Trophoblast cell (in vitro differentiated cells and primary cell): Measurements from ENCODE around the gene ELOVL5.
A peak's percentile ranks its signal among the peaks of the same experiment; 100 is the strongest.

Experiments used
- DNase-seq, 2 donors: peaks; one replicate each; pipeline ENCODE4 v3.0.0-alpha.2; 2016
- H2AFZ ChIP-seq: 2 replicates; pipeline ENCODE4 v1.6.1; 2013; ENCODE audit warnings: low read length, moderate library complexity, mild to moderate bottlenecking; ENCODE audit not compliant: insufficient read depth, poor library complexity
- H2AK5ac ChIP-seq: 2 replicates; pipeline ENCODE4 v1.6.1; 2013; ENCODE audit warnings: mild to moderate bottlenecking, low read length
- H2BK120ac ChIP-seq: 2 replicates; pipeline ENCODE4 v1.6.1; 2013; ENCODE audit warnings: low read length, mild to moderate bottlenecking, moderate library complexity; ENCODE audit not compliant: insufficient read depth, poor library complexity
- H2BK12ac ChIP-seq: 2 replicates; pipeline ENCODE4 v1.6.1; 2013; ENCODE audit warnings: mild to moderate bottlenecking, low read length, moderate library complexity
- H2BK5ac ChIP-seq: 2 replicates; pipeline ENCODE4 v1.6.1; 2013; ENCODE audit warnings: low read length, low read depth, moderate library complexity, mild to moderate bottlenecking; ENCODE audit not compliant: poor library complexity
- H3K14ac ChIP-seq: 2 replicates; pipeline ENCODE4 v1.6.1; 2013; ENCODE audit warnings: mild to moderate bottlenecking, low read length
- H3K18ac ChIP-seq: 2 replicates; pipeline ENCODE4 v1.6.1; 2013; ENCODE audit warnings: mild to moderate bottlenecking, low read length
- H3K23ac ChIP-seq: 2 replicates; pipeline ENCODE4 v1.6.1; 2013; ENCODE audit warnings: low read length
- H3K27ac ChIP-seq: 2 replicates; pipeline ENCODE4 v1.5.1; 2013; ENCODE audit warnings: low read depth, mild to moderate bottlenecking, inconsistent platforms, low read length, moderate library complexity
- H3K27me3 ChIP-seq: 2 replicates; pipeline ENCODE4 v1.6.1; 2013; ENCODE audit warnings: inconsistent platforms, mild to moderate bottlenecking, low read length, moderate library complexity; ENCODE audit not compliant: insufficient read depth
- H3K36me3 ChIP-seq, 2 experiments: 1 replicate in 1 of 2; 2 replicates in 1 of 2; pipeline ENCODE4 v1.6.1; 2013; ENCODE audit warnings: low read length in 2 of 2, mild to moderate bottlenecking in 2 of 2, moderate library complexity in 1 of 2; ENCODE audit not compliant: insufficient read depth in 2 of 2, control insufficient read depth in 1 of 2
- H3K4ac ChIP-seq: 2 replicates; pipeline ENCODE4 v1.6.1; 2013; ENCODE audit warnings: low read depth, mild to moderate bottlenecking, low read length, moderate library complexity
- H3K4me1 ChIP-seq, 2 experiments: 1 replicate in 1 of 2; 2 replicates in 1 of 2; pipeline ENCODE4 v1.6.1; 2013; ENCODE audit warnings: low read length in 2 of 2, mild to moderate bottlenecking in 2 of 2, moderate library complexity in 1 of 2; ENCODE audit not compliant: insufficient read depth in 2 of 2, control insufficient read depth in 1 of 2
- H3K4me2 ChIP-seq: 2 replicates; pipeline ENCODE4 v1.6.1; 2013; ENCODE audit warnings: inconsistent platforms, mild to moderate bottlenecking, low read length, moderate library complexity
- H3K4me3 ChIP-seq: 2 replicates; pipeline ENCODE4 v1.5.1; 2013; ENCODE audit warnings: mild to moderate bottlenecking, low read depth, low read length, inconsistent platforms
- H3K79me1 ChIP-seq: one replicate; pipeline ENCODE4 v1.6.1; 2013; ENCODE audit warnings: low read length
- H3K79me2 ChIP-seq: 2 replicates; pipeline ENCODE4 v1.6.1; 2013; ENCODE audit warnings: low read length, mild to moderate bottlenecking; ENCODE audit not compliant: control insufficient read depth, insufficient read depth, poor library complexity
- H3K9ac ChIP-seq: 2 replicates; pipeline ENCODE4 v1.6.1; 2013; ENCODE audit warnings: mild to moderate bottlenecking, low read length
- H3K9me3 ChIP-seq: 2 replicates; pipeline ENCODE4 v1.6.1; 2013; ENCODE audit warnings: low read depth, mild to moderate bottlenecking, control low read depth, inconsistent platforms, low read length; ENCODE audit not compliant: insufficient read depth
- H4K12ac ChIP-seq: 2 replicates; pipeline ENCODE4 v1.6.1; 2013; ENCODE audit warnings: low read depth, mild to moderate bottlenecking, low read length, moderate library complexity
- H4K8ac ChIP-seq: 2 replicates; pipeline ENCODE4 v1.6.1; 2013; ENCODE audit warnings: low read depth, mild to moderate bottlenecking, low read length, moderate library complexity
- H4K91ac ChIP-seq: one replicate; pipeline ENCODE4 v1.6.1; 2013; ENCODE audit warnings: low read depth, mild to moderate bottlenecking, low read length, moderate library complexity
- WGBS: extraction: QIAGEN DNeasy Blood & Tissue Kit; methylation state at CpG from one replicate; pipeline ENCODE4 v1.1.7; 2013; ENCODE audit warnings: missing lambda C conversion rate; ENCODE audit not compliant: insufficient read length, insufficient coverage; ENCODE audit errors: extremely low coverage; 5-methylcytosine and 5-hydroxymethylcytosine counted together

The ELOVL5 gene

GRCh38 chr6:53342217-53342616 is 6.5 kb downstream of the ELOVL5 start:
- H3K79me1 ChIP-seq: no peaks in the 10 kb centered on the region
- H3K14ac ChIP-seq: no peak overlapping the region
- H4K12ac ChIP-seq: no peak overlapping the region
- H4K8ac ChIP-seq: no peak overlapping the region
- no peaks in the 10 kb centered on the region for H3K9me3 ChIP-seq
- no peak overlapping the region for H3K27ac ChIP-seq
- H4K91ac ChIP-seq: no peak overlapping the region
- H2BK5ac ChIP-seq: no peak overlapping the region
- no peak for DNase-seq
- H2BK120ac ChIP-seq: no peak overlapping the region
- H3K79me2 ChIP-seq: peaks cover 7% of the 10 kb centered on the region
- H3K4me2 ChIP-seq: no peak overlapping the region
- no peak overlapping the region for H2AK5ac ChIP-seq
- H3K4me1 ChIP-seq: peaks cover 0 to 1% of the 10 kb centered on the region in 2 experiments
- H2BK12ac ChIP-seq: no peak overlapping the region
- no peak overlapping the region for H2AFZ ChIP-seq
- no CpG with 5 or more reads among the region's 2 CpGs for WGBS
- H3K4ac ChIP-seq: peak overlapping the region; percentile 49
- no peak overlapping the region for H3K18ac ChIP-seq
- H3K36me3 ChIP-seq: peaks cover 0 to 3% of the 10 kb centered on the region in 2 experiments
- H3K4me3 ChIP-seq: no peak overlapping the region
- H3K27me3 ChIP-seq: no peaks in the 10 kb centered on the region
- no peak overlapping the region for H3K23ac ChIP-seq
- H3K9ac ChIP-seq: no peak overlapping the region

- Histone ChIP-seq H3K18ac (no peak overlapping the region), H2BK120ac (no peak overlapping the region), H4K91ac (no peak overlapping the region), H3K36me3 (peaks cover 0 to 5% of the 10 kb centered on the region in 2 experiments), H2AFZ (no peak overlapping the region), H3K27ac (no peak overlapping the region), H3K4me1 (peaks cover 3% of the 10 kb centered on the region in 2 experiments), H3K4ac (no peak overlapping the region), H4K12ac (no peak overlapping the region), H2AK5ac (no peak overlapping the region), H3K9ac (no peak overlapping the region), H3K27me3 (no peaks in the 10 kb centered on the region), H3K79me1 (no peaks in the 10 kb centered on the region), H3K23ac (no peak overlapping the region), H2BK5ac (no peak overlapping the region), H4K8ac (no peak overlapping the region), H3K9me3 (no peaks in the 10 kb centered on the region), H3K4me2 (no peak overlapping the region), H3K14ac (no peak overlapping the region), H2BK12ac (no peak overlapping the region), H3K4me3 (no peak overlapping the region), H3K79me2 (peaks cover 7% of the 10 kb centered on the region)
- no CpG with 5 or more reads among the region's 2 CpGs for whole genome bisulfite sequencing
- DNase-seq: no peak
These were observed 8.2 kb downstream of the ELOVL5 start for GRCh38 chr6:53340536-53340935.

- H3K27ac ChIP-seq: no peak overlapping the region
- no peak overlapping the region for H2AFZ ChIP-seq
- no peak overlapping the region for H2BK12ac ChIP-seq
- no peaks in the 10 kb centered on the region for H3K79me1 ChIP-seq
- H3K36me3 ChIP-seq: peaks cover 0 to 5% of the 10 kb centered on the region in 2 experiments
- H3K4me3 ChIP-seq: no peak overlapping the region
- H2BK5ac ChIP-seq: no peak overlapping the region
- no peaks in the 10 kb centered on the region for H3K27me3 ChIP-seq
- no CpG with 5 or more reads among the region's 2 CpGs for WGBS
- no peak overlapping the region for H4K12ac ChIP-seq
- H4K91ac ChIP-seq: no peak overlapping the region
- H2BK120ac ChIP-seq: no peak overlapping the region
- H3K23ac ChIP-seq: no peak overlapping the region
- H3K4me2 ChIP-seq: no peak overlapping the region
- no peak for DNase-seq
- no peak overlapping the region for H3K14ac ChIP-seq
- H4K8ac ChIP-seq: no peak overlapping the region
- no peak overlapping the region for H3K9ac ChIP-seq
- H2AK5ac ChIP-seq: no peak overlapping the region
- H3K18ac ChIP-seq: no peak overlapping the region
- H3K79me2 ChIP-seq: peaks cover 5% of the 10 kb centered on the region
- peaks cover 7 to 9% of the 10 kb centered on the region in 2 experiments for H3K4me1 ChIP-seq
- H3K9me3 ChIP-seq: no peaks in the 10 kb centered on the region
- H3K4ac ChIP-seq: peak overlapping the region; percentile 73
These were observed 9.3 kb downstream of the ELOVL5 start for GRCh38 chr6:53339424-53339823.

- H2BK5ac ChIP-seq: no peak overlapping the region
- no peaks in the 10 kb centered on the region for H3K9me3 ChIP-seq
- peaks cover 7 to 9% of the 10 kb centered on the region in 2 experiments for H3K4me1 ChIP-seq
- no peak overlapping the region for H2BK120ac ChIP-seq
- peaks cover 0 to 5% of the 10 kb centered on the region in 2 experiments for H3K36me3 ChIP-seq
- H3K79me1 ChIP-seq: no peaks in the 10 kb centered on the region
- H3K9ac ChIP-seq: no peak overlapping the region
- H3K27ac ChIP-seq: no peak overlapping the region
- no peak overlapping the region for H4K91ac ChIP-seq
- no peak overlapping the region for H4K8ac ChIP-seq
- H4K12ac ChIP-seq: no peak overlapping the region
- no peak overlapping the region for H2AFZ ChIP-seq
- H3K23ac ChIP-seq: no peak overlapping the region
- peaks cover 3% of the 10 kb centered on the region for H3K79me2 ChIP-seq
- DNase-seq: no peak
- H2BK12ac ChIP-seq: no peak overlapping the region
- H3K14ac ChIP-seq: no peak overlapping the region
- peak overlapping the region; percentile 28 for H3K4ac ChIP-seq
- H2AK5ac ChIP-seq: no peak overlapping the region
- no CpG with 5 or more reads among the region's 1 CpG for WGBS
- H3K4me3 ChIP-seq: no peak overlapping the region
- H3K18ac ChIP-seq: no peak overlapping the region
- no peak overlapping the region for H3K4me2 ChIP-seq
- H3K27me3 ChIP-seq: no peaks in the 10 kb centered on the region
These were observed 10.4 kb downstream of the ELOVL5 start for GRCh38 chr6:53338304-53338703.
